K562 (cell line): ENCODE data around the gene PRSS21. TPM values are rescaled to one million over a fixed set of nuclear protein-coding genes. Genes with fewer than 3 reads are reported as not detected.
A peak's percentile ranks its signal among the peaks of the same experiment; 100 is the strongest.

Source experiments
- CHD7 ChIP-seq: fragments of 200-600 bp; sonication (generic); IDR thresholded peaks from one replicate; pipeline ENCODE4 v1.6.1; 2012; ENCODE audit warnings: mild to moderate bottlenecking, low read depth, low read length, inconsistent platforms
- SP1 ChIP-seq: sonication (generic); formaldehyde crosslinking; IDR thresholded peaks from 2 replicates; pipeline ENCODE4 v1.8.1; 2022; ENCODE audit warnings: mild to moderate bottlenecking, missing genetic modification reagents
- ZBTB7A ChIP-seq: IDR thresholded peaks from 2 replicates; pipeline ENCODE4 v1.6.1; 2011; ENCODE audit warnings: low read depth, mild to moderate bottlenecking, low read length, moderate library complexity, borderline replicate concordance; ENCODE audit not compliant: control insufficient read depth
- ZNF407 ChIP-seq: fragments of 450-650 bp; IDR thresholded peaks from 2 replicates; pipeline ENCODE4 v1.6.1; 2016; ENCODE audit warnings: low read depth
- polyA plus RNA-seq, 8 experiments: library from polyadenylated mRNA; depleted of rRNA in 4 of 8; stranded (reverse) in 5 of 8; unstranded in 3 of 8; fragments of >200 nt; fragmentation: Nextera tagmentation in 2 of 8; fragmentation: Illumina TruSeq in 1 of 8; extraction: Ambion mirVana in 2 of 8; extraction: Trizol in 1 of 8; gene quantifications; 2 replicates each; pipeline versions ENCODE4 v1.2.1 to v1.2.3, GENCODE V29; 2011 to 2014; ENCODE audit warnings: inconsistent platforms in 1 of 8, missing spikeins in 1 of 8
- total RNA-seq, 7 experiments: library from RNA; depleted of rRNA in 6 of 7; stranded (reverse); fragments of >200 nt in 6 of 7; fragmentation: Illumina TruSeq in 2 of 7; extraction: Trizol in 2 of 7; gene quantifications; 2 replicates each; pipeline versions ENCODE4 v1.2.1 to v1.2.3, GENCODE V29; 2011 to 2021; ENCODE audit warnings: low replicate concordance in 1 of 7

PRSS21 gene
- total and polyA plus RNA-seq, 9 of the 15 experiments (the other 6 are each of a cell fraction or from before 2014, with no cell fraction given): 12.1 to 121 (median 61.3) TPM

- TF ChIP-seq CHD7: no peak
- peak; percentile 25; the same call in 1 of the 2 replicates for TF ChIP-seq SP1 (CRISPR knock-in tag)
- no peak for TF ChIP-seq ZBTB7A
- TF ChIP-seq ZNF407: no peak
These were observed 46.7 kb upstream of the PRSS21 start (continued) for GRCh38 chr16:2770057-2770951.
